ENCODE results near the gene PUS10. TPM values are rescaled to one million over a fixed set of nuclear protein-coding genes. Genes with fewer than 3 reads are reported as not detected.

PUS10 gene
- total RNA-seq, 2 experiments from 2014 or later = 2.0 to 2.6 TPM

- intact Hi-C loops (cut with DNase I, micrococcal nuclease) = no loop called here
- no peak for TF ChIP-seq CTCF (IDR thresholded peaks at IDR 0.05)
- Histone ChIP-seq H3K27me3 (ENCODE audit: control insufficient read depth in 1 of 2, insufficient read depth in 2 of 2, low read length in 2 of 2) (no peaks in the 10 kb centered on the region), H3K4me3 (ENCODE audit: low read length) (no peak overlapping the region), H3K27ac (ENCODE audit: low read depth in 1 of 2, low read length in 2 of 2) (no peak overlapping the region), H3K36me3 (ENCODE audit: insufficient read depth, low read length) (peaks cover 3% of the 10 kb centered on the region), H3K4me1 (ENCODE audit: insufficient read depth, low read length) (no peaks in the 10 kb centered on the region), H3K9me3 (ENCODE audit: control insufficient read depth in 1 of 2, insufficient read depth in 1 of 2, low read length in 2 of 2) (no peaks in the 10 kb centered on the region)
- POLR2A ChIA-PET = no interaction called here
- Mint-ChIP-seq H3K27me3 (no peaks in the 10 kb centered on the region), H3K4me3 (no peak overlapping the region), H3K9me3 (no peaks in the 10 kb centered on the region), H3K4me1 (ENCODE audit: low read depth) (no peaks in the 10 kb centered on the region), H3K36me3 (ENCODE audit: low read depth) (peaks cover 17% of the 10 kb centered on the region), H3K27ac (no peak overlapping the region)
- DNase-seq = no peak
- no peak for ATAC-seq (ENCODE audit: poor library complexity)
- CTCF ChIA-PET = no interaction called here
Measured at GRCh38 chr2:61059382-61059781, 41.3 kb upstream of the PUS10 start.

- H3K4me3 Mint-ChIP-seq = no peak overlapping the region
- H3K27me3 Mint-ChIP-seq = no peaks in the 10 kb centered on the region
- no peak for ATAC-seq (ENCODE audit: poor library complexity)
- intact Hi-C loops (cut with DNase I, micrococcal nuclease) = no loop called here
- H3K36me3 ChIP-seq (ENCODE audit: insufficient read depth, low read length) = peaks cover 3% of the 10 kb centered on the region
- H3K4me1 ChIP-seq (ENCODE audit: insufficient read depth, low read length) = no peaks in the 10 kb centered on the region
- peaks cover 25% of the 10 kb centered on the region for H3K36me3 Mint-ChIP-seq (ENCODE audit: low read depth)
- DNase-seq = no peak
- no peak overlapping the region for H3K4me3 ChIP-seq (ENCODE audit: low read length)
- no peaks in the 10 kb centered on the region for H3K9me3 Mint-ChIP-seq
- H3K27ac Mint-ChIP-seq = no peak overlapping the region
- H3K27ac ChIP-seq (ENCODE audit: low read depth in 1 of 2, low read length in 2 of 2) = no peak overlapping the region
- H3K4me1 Mint-ChIP-seq (ENCODE audit: low read depth) = no peaks in the 10 kb centered on the region
- ChIA-PET CTCF (no interaction called here), POLR2A (no interaction called here)
- no peaks in the 10 kb centered on the region for H3K27me3 ChIP-seq (ENCODE audit: control insufficient read depth in 1 of 2, insufficient read depth in 2 of 2, low read length in 2 of 2)
- no peak for TF ChIP-seq CTCF (IDR thresholded peaks at IDR 0.05)
- H3K9me3 ChIP-seq (ENCODE audit: control insufficient read depth in 1 of 2, insufficient read depth in 1 of 2, low read length in 2 of 2) = no peaks in the 10 kb centered on the region
Measured at GRCh38 chr2:61057562-61057961, 39.5 kb upstream of the PUS10 start.

- no peak overlapping the region for H3K4me3 ChIP-seq (ENCODE audit: low read length)
- Mint-ChIP-seq H3K27me3 (no peaks in the 10 kb centered on the region), H3K36me3 (ENCODE audit: low read depth) (peaks cover 35% of the 10 kb centered on the region), H3K4me1 (ENCODE audit: low read depth) (no peaks in the 10 kb centered on the region), H3K4me3 (no peak overlapping the region), H3K9me3 (no peaks in the 10 kb centered on the region), H3K27ac (no peak overlapping the region)
- POLR2A ChIA-PET = interaction anchor here (1.0 kb wide), 1 partner anchor 11 kb away, joined by 3 read pairs; the partner anchor contains the start of gene SANBR
- CTCF ChIA-PET = no interaction called here
- H3K4me1 ChIP-seq (ENCODE audit: insufficient read depth, low read length) = no peaks in the 10 kb centered on the region
- H3K27me3 ChIP-seq (ENCODE audit: control insufficient read depth in 1 of 2, insufficient read depth in 2 of 2, low read length in 2 of 2) = no peaks in the 10 kb centered on the region
- no peaks in the 10 kb centered on the region for H3K9me3 ChIP-seq (ENCODE audit: control insufficient read depth in 1 of 2, insufficient read depth in 1 of 2, low read length in 2 of 2)
- intact Hi-C loops (cut with DNase I, micrococcal nuclease) = no loop called here
- H3K36me3 ChIP-seq (ENCODE audit: insufficient read depth, low read length) = peaks cover 8% of the 10 kb centered on the region
- no peak overlapping the region for H3K27ac ChIP-seq (ENCODE audit: low read depth in 1 of 2, low read length in 2 of 2)
- no peak for TF ChIP-seq CTCF (IDR thresholded peaks at IDR 0.05)
- DNase-seq (no peak), ATAC-seq (ENCODE audit: poor library complexity) (no peak)
Measured at GRCh38 chr2:61055557-61055956, 37.5 kb upstream of the PUS10 start.
